EL (cell line): ENCODE measurements around the gene DKKL1.
A peak's percentile ranks its signal among the peaks of the same experiment; 100 is the strongest.
"Not testable (repeated sequence)": the region's sequence is repeated elsewhere in the genome, so short reads cannot be mapped to it uniquely, and the experiment has no call there.

ENCODE experiments used
- DNase-seq: peaks from one replicate; pipeline ENCODE4 v3.0.0-alpha.2; 2016

Gene DKKL1

DNA sequence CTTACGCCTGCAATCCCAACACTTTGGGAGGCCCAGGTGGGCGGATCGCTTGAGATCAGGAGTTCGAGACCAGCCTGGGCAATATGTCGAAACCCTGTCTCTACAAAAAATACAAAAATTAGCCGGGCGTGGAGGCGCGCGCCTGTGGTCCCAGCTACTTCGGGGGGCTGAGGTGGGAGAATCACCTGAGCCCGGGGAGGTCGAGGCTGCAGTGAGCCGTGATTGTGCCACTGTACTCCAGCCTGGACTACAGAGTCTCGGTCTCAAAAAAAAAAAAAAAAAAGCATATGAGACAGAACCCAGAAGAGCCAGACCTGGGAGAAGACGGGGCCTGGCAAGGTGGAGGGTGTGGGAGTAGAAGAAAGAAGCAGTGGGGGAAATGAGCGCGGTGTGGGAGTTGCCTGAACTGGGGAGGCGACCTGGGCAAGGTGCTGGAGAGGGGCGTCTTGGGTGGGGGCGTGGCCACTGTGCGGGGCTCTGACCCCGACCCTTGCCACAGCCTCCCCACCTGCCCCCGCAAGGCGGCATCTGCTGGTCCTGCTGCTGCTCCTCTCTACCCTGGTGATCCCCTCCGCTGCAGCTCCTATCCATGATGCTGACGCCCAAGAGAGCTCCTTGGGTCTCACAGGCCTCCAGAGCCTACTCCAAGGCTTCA is 533 bp downstream of the DKKL1 start:
- no peak for DNase-seq

DNA sequence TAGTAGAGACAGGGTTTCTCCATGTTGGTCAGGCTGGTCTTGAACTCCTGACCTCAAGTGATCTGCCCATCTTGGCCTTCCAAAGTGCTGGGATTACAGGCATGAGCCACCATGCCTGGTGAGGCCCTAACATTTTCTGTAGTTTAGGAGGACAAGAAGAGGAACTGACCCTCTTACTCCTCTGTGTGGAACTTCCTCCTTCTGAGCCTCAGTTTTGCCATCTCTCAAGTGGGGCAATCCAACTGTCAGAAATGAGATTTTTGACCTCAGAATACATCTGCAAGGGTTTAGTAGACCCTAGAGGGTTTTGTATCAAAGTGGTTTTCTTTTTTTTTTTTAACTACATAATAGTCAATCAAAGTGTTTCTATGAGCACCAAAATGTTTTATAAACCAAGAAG is 2.4 kb downstream of the DKKL1 start:
- DNase-seq: no peak

DNA sequence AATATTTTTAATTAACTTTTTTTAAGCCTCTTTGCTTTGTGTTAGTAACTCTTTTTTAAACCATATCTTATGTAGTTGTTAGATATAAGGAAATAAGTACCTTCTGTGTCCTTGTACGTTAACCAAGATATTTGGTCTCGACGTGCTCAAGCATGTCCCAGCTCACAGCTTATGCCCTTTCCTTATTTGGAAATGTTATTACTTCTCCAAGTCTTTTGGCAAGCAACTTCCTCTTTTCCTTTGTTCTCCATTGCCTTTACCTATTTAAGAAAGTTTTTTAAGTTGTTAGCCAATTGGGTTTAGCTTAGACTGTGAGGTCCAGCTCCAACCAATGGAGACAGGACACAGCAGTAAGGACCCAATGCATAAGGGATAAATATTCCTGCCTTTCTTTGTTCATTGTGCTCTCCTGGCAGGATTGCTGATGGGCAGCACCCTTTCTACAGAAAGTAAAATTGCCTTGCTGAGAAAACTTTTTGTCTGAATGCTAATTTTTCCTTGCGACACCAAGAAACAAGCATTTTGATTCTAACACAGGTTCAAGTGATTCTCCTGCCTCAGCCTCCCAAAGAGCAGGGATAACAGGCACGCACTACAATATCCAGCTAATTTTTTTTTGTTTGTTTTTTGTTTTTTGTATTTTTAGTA is 5.2 kb downstream of the DKKL1 start:
- DNase-seq: no peak

DNA sequence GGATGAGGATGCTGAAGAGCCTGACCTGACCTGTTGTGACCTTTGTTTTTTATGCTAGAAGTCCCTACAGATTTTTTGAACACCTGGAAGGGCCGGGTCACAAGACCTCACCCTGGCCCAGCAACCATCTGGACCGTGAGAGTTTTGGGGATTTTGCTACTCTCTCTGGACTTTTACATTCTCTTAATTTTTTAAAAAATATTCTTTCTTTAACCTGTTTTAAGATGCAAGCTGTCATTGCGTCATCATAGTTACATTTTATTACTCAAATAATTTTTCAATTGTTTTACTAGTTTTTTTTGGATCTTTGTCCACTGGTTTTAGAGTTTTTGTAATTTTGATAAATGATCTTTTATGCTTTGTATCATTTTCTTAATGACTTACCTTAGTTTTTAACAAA is 7.5 kb downstream of the DKKL1 start:
- no peak for DNase-seq

DNA sequence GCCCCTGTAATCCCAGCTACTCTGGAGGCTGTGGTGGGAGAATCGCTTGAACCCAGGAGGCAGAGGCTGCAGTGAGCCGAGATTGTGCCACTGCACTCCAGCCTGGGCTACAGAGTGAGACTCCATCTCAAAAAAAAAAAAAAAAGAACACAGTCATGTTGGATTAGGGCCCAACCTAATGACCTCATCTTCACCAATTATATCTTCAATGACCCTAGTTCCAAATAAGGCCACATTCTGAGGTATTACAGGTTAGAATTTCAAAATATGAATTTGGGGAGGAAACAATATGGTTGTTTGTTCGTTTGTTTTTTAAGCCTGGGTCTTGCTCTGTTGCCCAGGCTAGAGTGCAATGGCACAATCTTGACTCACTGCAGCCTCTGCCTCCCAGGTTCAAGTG is 9.5 kb downstream of the DKKL1 start:
- not testable (repeated sequence) for DNase-seq

DNA sequence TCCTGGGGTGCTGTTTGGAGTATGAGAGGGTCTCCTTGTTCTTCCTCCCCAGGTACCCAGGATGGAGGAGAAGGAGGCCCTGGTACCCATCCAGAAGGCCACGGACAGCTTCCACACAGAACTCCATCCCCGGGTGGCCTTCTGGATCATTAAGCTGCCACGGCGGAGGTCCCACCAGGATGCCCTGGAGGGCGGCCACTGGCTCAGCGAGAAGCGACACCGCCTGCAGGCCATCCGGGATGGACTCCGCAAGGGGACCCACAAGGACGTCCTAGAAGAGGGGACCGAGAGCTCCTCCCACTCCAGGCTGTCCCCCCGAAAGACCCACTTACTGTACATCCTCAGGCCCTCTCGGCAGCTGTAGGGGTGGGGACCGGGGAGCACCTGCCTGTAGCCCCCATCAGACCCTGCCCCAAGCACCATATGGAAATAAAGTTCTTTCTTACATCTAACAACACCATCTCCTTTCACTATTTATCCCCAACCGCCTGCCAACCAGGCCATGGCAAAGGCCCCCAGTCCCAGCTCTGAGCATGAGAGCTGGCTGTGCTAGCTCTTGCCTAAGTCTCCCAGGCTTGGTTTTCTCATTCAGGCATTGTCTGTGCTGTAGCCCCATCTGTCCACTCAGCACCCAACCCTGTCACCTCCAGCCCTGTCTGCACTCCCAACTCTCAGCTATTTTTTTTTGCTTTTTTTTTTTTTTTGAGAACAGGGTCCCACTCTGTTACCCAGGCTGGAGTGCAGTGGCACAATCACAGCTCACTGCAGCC is 11.2 kb downstream of the DKKL1 start:
- DNase-seq: no peak

DNA sequence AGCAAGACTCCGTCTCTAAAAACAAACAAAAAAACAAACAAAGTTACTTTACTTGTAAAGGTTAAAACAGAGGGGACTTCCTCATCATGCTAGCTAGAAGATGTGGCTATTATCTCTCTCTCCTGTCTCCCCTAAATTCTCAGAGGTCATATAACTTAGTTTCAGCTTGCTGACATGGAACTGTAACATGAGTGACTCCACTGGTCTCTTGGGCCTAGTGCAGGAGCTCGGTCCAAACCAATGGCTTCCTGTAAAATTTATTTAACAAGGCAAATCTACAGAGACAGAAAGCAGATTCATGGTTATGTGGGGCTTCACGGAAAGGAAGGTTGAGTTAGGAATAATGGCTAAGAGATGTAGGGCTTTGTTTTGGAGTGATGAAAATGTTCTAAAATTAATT is 14.8 kb downstream of the DKKL1 start:
- no peak for DNase-seq

DNA sequence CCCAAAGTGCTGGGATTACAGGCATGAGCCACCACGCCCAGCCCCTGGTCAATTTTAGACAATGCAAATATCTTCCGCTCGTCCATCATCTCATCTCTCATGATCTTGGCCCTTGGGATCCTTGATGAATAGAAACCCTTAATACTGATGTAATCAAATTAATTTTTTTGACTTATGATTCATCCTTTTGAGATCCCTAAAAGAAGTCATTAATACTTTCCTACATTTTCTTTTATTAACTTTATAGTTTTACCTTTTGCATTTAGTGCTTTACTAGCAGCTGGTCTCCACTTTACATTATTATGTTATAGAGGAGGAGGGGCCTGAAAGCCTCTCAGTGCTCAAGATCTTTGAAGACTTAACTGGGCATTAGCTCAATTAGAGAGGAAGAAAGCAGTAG is 16.7 kb downstream of the DKKL1 start:
- DNase-seq: no peak

DNA sequence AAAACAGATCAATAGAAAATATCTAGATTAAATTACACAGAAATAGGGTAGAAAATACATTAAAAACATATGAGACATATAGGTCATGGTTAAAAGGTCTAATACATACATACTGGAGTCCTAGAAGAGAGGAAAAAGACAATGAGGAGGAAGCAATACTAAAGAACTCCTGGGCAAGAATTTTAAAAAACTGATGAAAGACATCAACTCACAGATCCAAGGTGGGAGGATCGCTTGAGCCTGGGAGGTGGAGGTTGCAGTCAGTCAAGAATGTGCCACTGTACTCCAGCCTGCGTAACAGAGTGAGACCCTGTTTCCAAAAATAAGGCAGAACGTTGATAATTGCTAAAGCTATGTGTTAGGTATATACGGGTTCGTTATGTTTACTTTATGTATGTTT is 19.0 kb downstream of the DKKL1 start:
- DNase-seq: no peak

DNA sequence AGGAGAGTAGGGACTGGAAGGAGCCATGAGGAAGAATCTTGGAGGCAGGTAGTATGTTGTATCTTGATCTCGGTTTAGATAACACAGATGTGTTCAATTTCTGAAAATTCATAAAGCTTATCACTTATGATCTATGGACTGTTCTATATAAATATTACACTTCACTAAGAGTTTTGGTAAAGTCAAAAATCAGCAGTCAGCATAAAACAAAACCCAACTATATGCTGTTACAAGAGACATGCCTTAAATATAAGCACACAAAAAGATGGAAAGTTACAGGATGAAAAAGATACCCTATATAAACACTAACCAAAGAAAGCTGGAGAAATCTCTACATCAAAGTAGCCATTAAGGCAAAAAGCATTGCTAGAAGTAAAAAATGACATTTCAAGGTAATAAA is 19.9 kb downstream of the DKKL1 start:
- no peak for DNase-seq

DNA sequence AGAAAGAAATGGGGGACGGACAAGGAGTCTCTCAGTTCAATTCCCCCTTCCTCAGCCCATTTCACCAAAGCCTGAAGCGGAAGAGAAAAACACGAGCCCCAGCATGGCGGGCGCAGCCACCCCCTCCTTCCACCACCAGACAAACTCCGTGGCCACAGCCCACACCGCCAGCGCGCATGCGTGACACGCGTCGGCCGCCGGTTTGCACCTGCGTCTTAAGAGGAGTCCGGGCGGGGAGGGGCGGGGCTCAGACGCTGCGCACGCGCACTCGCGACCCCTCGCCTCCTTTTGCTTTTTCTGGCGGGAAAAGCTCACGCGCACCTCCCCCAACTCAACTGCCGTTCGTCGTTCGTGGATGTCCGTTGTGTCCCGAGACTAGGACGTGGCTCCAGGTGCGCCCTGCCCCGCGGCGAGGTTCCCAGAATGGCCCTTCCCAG is 24.3 kb downstream of the DKKL1 start, which contains the start of gene KASH5:
Gene KASH5, plus strand, starts transcription at position 314 of the 437 bp plus-strand sequence. CDS start 2,635 bp downstream, outside the sequence.
- DNase-seq: peak; percentile 15

DNA sequence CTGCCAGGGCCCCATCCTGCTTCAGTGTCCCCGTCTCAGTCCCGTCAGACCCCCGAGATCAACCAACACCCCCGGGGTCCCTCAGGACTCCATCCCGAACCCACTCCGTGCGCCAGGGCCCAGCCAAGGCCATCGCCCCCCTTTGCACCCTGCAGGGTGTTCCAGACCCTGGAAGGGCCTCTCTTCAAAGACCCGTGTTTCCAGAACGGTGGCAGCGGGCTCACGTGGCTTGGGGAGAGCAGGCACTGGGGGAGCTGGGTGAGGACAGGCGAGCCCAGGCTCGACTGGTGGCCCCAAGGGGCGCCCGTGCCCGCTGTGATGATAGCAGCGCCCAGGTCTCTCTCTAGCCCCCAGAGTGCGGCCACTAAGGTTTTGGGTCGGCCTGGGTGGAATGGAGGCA is 25.7 kb downstream of the DKKL1 start:
- no peak for DNase-seq

DNA sequence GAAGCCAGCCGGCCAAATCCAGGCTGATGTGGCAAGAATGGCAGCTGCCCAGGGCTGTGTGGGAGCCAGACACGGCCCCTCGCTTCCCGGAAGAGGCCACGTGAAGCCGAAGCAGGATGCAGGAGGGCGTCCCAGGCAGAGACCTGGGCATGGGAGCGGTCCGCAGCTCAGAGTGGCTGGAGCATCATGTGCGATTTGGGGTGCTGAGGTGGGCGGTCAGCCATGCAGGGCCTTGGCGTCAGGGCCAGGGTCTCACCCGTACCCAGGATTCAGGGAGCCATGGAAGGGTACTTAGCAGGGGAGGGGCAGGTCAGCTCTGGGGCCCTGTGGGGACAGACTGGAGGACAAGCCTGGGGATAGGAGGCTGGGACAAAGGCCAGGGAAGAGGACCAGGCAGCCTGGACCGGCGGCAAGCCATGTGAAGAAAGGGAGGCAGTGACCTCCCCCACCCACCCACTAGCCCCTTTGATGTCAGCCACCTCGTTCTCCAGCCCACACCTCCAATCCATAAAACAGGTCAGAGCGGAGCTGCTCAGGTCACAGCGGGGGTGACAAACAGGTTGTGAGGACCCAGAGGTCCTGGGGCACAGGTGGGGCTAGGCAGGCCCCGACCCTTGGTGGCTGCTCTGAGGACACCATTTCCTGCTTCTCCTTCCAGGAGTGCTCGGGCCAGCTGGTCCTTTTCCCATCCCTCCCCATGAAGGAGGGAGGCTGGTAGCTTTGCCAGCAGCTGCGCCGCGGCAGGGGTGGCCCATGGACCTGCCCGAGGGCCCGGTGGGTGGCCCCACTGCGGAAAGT is 26.7 kb downstream of the DKKL1 start:
- no peak for DNase-seq

DNA sequence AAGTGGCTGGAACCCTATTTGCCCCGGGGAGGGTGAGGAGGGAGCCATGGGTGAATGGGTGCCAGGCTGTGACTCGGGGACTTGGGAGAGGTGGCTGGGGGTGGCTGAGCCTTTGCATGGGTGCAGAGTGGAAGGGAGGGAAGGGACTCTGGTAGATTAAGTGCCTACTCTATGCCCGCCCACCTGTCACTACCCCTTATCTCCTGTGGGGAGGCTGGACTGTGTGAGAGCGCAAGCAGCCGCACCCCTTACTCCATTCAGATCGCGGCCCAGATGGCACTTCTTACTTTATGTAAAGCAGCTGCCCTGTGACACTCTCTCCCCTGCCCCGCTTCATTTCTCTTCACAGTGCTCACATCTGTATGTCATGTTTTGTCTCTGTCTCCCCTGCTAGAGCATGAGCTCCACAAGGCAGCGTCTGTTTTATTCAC is 27.3 kb downstream of the DKKL1 start:
- DNase-seq: no peak

DNA sequence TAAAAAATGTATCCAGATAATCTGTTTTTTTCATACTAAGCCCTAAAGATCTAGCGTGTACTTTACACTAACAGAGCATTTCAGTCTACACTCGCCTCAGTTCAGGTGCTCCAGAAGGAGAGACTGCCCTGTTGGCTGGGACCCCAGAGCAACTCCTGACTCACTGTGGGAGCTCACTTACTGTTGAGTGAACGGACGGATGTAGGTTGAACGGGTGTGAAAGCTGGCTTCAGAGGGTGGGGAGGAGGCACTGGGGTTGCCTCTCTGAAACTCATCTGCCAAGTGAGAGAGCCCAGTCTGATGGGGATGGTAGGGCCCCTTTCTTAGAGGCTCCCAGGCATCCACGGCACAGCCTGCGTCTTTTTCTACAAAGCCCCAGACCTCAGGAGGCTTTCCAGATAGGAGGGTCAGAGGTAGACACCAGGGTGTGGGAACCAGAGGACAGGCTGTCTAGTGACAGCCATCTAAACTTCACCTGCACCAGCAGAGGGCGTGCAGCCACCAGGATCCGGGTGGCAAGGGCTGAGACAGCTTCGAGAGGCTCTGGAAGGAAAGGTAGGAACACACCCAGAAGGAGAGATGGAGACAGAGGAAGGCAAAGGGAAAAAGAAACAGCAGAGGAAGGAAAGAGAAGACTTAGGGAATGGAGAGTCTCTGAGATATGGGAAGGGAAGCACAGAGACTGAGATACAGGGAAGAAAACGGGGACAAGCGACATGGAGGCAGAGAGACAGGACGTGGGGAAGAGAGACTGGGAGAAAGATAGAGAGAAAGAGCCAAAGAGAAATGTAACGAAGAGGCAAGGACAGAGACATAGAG is 28.1 kb downstream of the DKKL1 start:
- peak; percentile 64 for DNase-seq

DNA sequence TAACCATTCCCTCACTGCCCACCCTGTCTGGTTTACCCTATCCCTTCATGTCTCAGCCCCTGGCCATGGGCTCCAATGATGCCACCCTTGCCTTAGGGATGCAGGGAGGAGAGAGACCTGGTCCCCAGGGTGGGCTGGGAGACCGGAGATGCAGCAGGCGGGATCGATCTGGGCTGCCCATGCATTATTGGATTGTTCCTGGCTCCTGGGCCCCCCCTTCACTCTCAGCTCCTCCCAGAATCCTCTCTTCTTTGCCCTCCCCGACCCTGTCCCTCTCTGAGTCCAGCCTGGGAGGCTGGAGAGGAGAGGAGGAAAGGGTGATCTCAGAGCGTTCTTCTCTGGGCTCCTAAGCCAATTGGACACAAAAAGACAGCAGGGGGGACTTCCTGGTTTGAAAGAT is 30.2 kb downstream of the DKKL1 start:
- no peak for DNase-seq

DNA sequence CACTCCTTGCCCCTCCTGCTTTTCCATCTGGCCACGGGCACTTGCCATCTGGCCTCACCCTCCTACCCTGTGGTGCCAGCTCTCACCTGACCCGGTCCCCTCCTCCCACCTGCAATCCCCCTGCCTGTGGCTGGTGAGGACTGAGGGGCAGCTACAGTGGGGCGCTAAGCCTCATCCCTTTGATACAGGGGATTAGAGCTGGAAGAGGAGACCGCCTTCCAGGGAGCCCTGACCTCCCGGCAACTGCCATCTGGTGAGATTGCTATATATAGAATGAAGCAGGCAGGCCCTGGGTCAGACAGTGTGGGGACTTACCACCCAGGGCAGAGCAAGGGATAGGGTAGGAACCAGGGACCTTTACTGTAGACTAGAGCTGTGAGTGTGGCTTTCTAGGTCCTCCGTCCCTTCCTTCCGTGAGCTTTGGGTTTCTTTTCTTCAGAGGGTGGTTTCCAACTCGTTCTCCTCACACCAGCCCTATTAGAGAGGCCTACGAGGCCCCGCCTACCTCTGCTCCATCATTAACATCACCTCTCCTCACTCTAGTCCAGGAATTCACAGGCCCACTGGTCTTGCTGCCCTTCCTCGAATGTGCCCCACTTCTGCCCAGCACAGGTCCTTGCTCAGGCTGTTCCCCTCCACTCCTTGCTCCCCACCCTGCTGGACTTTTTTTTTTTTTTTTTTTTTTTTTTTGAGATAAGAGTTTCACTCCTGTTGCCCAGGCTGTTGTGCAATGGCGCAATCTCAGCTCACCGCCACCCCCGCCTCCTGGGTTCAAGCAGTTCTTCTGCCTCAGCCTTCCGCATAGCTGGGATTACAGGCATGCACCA is 32.1 kb downstream of the DKKL1 start:
- DNase-seq: no peak

DNA sequence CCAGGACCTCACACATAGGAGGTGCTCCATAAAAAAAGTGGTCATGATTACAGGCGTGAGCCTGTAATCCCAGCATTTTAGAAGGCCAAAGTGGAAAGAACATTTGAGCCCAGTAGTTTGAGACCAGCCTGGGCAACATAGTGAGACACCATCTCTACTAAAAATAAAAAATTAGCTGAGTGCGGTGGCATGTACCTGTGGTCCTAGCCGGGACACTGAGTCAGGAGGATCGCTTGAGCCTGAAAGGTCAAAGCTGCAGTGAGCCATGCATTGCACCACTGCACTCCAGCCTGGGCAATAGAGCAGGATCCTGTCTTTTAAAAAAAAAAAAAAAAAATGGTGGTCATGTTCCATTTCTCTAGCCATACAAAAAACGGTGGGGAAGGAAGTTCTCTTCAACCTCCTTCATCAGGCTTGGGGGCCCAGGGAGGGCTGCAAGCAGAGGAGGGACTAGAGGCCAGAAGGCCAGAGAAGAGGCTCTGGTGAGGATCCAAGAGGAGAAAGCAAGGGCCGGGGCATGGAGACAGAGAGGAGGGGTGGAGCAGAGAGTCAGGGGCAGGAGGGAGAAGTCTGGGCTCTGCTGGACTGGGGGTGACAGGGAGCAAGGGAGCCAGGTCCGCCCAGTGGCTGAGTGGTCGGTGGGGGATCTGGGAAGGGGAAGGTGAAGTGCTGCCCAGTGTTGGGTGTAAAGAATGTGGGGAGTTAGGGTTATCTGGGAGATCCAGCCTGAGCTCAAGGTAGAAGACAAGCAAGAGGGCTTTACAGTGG is 33.2 kb downstream of the DKKL1 start:
- DNase-seq: no peak

DNA sequence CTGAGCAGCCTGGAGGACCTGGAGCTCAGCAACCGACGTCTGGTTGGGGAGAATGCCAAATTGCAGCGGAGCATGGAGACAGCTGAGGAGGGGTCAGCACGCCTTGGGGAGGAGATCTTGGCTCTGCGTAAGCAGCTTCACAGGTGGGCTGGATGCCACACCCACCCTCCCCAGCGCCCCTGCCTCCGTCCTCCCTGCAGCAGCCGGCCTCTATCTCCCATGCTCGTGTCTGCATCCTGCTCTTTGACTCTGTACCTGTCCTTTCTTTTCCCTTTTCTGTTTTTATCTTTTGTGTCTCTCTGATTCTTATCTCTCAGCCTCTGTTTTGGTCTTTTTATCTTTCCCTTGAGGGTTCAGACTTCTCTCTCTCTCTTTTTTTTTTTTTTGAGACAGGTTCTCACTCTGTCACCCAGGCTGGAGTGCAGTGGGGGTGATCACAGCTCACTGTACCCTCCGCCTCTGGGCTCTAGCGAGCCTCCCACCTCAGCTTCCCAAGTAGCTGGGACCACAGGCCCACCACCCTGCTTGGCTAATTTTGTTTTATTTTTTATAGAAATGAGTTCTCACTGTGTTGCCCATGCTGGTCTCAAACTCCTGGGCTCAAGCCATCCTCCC is 34.4 kb downstream of the DKKL1 start:
- no peak for DNase-seq

DNA sequence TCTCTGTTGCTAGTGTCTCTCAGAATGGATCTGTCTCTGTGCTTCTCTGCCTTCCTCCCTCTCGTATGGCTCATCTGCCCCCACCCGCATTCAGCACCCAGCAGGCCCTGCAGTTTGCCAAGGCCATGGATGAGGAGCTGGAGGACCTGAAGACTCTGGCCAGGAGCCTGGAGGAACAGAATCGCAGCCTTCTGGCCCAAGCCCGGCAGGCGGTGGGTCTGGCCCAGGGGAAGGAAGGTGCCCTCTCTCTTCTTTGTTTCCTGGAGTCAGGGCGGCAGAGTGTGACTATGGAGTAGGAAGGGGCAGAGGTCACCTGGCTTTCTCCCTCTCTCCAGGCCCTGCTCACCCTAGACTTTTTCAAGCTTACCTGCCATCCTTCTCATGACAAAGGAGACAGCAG is 35.3 kb downstream of the DKKL1 start:
- DNase-seq: no peak
